GM12874 (cell line): ENCODE results near the gene SLC4A4.

Experiments
- TF ChIP-seq, protein P1 (sequence below): IDR thresholded peaks from 2 replicates; pipeline ENCODE4 v1.5.1; 2011; ENCODE audit warnings: low read depth, mild to moderate bottlenecking, control low read depth, low read length, moderate library complexity; ENCODE audit not compliant: insufficient read depth

SLC4A4 gene

DNA sequence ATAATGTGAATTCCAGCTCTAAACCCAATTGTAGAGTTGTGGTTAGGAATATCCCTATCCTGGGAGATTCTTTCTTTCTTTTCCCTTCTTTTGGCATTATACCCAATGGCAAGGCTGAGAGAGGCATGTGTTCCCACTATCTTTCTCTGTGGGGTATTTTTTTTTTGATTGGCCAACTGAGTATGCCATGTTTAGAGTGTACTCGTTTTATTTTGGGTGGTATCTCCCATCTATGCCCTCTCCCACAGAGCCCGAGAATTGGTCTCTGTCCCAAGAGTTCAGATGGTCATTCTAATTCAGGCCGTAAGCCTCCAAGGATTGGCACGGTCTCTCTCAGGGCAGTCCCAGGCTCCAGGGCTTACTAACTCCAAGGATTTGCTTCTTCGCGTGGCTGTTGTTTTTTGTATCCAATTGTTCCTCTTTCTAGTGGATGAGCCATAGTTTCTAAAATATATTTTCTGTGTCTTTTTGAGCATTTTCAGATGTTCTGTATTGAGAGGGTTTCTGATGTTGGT lies 198.8 kb downstream of the SLC4A4 start:
- TF ChIP-seq, protein P1, sequence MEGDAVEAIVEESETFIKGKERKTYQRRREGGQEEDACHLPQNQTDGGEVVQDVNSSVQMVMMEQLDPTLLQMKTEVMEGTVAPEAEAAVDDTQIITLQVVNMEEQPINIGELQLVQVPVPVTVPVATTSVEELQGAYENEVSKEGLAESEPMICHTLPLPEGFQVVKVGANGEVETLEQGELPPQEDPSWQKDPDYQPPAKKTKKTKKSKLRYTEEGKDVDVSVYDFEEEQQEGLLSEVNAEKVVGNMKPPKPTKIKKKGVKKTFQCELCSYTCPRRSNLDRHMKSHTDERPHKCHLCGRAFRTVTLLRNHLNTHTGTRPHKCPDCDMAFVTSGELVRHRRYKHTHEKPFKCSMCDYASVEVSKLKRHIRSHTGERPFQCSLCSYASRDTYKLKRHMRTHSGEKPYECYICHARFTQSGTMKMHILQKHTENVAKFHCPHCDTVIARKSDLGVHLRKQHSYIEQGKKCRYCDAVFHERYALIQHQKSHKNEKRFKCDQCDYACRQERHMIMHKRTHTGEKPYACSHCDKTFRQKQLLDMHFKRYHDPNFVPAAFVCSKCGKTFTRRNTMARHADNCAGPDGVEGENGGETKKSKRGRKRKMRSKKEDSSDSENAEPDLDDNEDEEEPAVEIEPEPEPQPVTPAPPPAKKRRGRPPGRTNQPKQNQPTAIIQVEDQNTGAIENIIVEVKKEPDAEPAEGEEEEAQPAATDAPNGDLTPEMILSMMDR = no peak

GRCh38 chr4:71538528-71538927 lies 199.7 kb downstream of the SLC4A4 start:
- TF ChIP-seq, protein P1 = no peak

GRCh38 chr4:71540749-71541269 lies 202.0 kb downstream of the SLC4A4 start:
- TF ChIP-seq, protein P1 = no peak

DNA sequence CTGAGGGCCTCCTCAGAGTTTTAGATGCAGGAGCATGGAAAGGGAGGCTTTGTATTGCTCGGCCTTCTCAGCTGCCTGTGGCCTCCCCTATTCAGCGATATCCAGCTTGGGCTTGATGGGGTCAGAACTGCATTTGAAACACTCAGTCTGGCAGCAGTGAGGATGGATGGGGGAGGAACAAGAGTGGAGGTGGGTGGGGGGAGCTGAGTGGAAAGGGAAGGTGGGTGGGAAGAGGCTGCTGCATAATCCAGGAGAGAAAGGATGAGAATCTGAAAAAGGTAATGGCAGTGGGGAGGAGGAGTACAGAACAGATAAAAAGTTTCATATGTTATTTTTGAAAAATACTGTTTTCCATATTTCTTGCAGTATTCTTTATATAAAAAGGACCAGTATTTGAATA lies 202.7 kb downstream of the SLC4A4 start:
- TF ChIP-seq, protein P1 = no peak

DNA sequence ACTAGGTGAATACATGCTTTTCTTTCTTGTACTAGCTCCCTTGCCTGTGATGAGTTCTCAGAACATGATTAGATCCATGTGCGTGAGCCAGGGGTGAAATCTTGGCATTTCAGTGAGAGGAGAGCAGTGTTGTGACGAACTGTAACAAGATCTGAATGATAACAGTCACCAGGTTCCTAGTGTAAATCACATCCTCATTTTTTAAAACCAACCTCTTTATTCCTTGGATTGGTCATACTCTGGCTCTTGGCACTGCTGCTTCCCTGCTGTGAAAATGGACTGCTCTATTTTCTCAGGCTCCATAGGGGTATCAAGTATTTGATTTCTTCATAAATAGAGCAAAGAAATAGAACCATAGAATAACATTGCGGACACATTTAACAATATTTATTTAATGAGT lies 206.3 kb downstream of the SLC4A4 start:
- TF ChIP-seq, protein P1 = no peak

- TF ChIP-seq, protein P1 = no peak
Observed at GRCh38 chr4:71549516-71550160, 210.8 kb downstream of the SLC4A4 start.

DNA sequence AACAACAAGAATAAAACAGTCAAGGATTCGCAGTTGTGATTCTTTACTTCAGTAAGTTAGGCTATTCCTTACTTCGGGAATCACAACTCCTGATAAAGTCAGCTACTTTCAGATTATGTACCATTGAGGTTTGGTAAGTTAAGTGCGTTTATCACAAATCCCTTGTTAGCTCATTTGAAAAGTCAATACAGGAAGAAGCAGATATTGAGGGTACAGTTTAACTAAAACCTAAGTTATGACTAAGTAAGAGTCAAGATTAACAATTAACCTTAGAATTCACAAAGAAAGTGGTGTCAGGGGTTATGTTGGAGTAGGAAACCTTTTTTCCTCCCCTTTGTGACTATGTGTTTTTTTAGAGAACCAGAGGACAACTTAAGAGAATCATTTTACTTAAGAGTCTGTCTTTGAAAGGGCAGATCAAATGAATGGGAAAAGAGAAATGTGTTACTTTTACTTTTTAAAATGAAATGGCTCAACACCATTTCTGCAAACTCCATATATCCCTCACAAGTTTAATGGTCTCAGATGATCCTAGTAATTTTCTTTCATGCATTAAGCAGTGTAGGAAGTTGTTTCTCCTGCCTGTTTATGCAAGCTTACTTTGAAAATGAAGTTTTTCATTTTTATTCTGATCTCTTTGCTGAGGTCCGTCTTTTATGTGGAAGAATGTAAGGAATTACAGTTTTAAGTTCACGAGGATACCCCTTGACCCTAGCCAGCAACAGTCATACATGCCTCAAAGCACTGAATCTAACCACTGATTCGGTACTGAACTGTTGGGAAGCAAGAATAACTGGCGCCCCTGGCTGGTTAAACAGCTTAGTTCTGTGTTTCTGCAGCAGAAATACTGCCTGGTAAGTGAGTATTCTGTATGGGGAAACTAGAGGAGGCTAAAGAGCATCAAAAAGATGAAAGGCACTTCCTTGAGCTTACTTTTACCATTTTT lies 211.7 kb downstream of the SLC4A4 start:
- TF ChIP-seq, protein P1 = no peak
